HL-60 (cell line): Measurements from ENCODE around the gene MAP7D3.

Experiments
- DNase-seq, 2 experiments: peaks; one replicate each; pipeline ENCODE4 v3.0.0-alpha.2; 2010 to 2020; ENCODE audit warnings: low read depth in 1 of 2, low spot score in 1 of 2
- H3K27ac ChIP-seq: fragments of 250-450 bp; sonication (Bioruptor Pico); replicated peaks from 2 replicates; pipeline ENCODE4 v1.5.1; 2020; ENCODE audit warnings: mild to moderate bottlenecking, moderate library complexity
- H3K27me3 ChIP-seq: fragments of 250-450 bp; sonication (Bioruptor Pico); 2 replicates; pipeline ENCODE4 v1.5.1; 2021; ENCODE audit warnings: mild to moderate bottlenecking, moderate library complexity; ENCODE audit not compliant: insufficient read depth, poor library complexity, severe bottlenecking
- H3K4me3 ChIP-seq: replicated peaks from 2 replicates; pipeline ENCODE4 v1.5.1; 2011; ENCODE audit warnings: mild to moderate bottlenecking, control low read depth, low read length; ENCODE audit not compliant: insufficient read depth
- GABPA ChIP-seq: IDR thresholded peaks from 2 replicates; pipeline ENCODE4 v1.6.1; 2012; ENCODE audit warnings: low read depth
- POLR2AphosphoS5 ChIP-seq: IDR thresholded peaks from 2 replicates; pipeline ENCODE4 v1.6.1; 2012; ENCODE audit warnings: low read depth
- SPI1 ChIP-seq: IDR thresholded peaks from 2 replicates; pipeline ENCODE4 v1.6.1; 2012; ENCODE audit warnings: low read depth, mild to moderate bottlenecking, borderline replicate concordance
- TF ChIP-seq, protein P1 (sequence below): IDR thresholded peaks from one replicate; pipeline ENCODE4 v1.5.1; 2011; ENCODE audit warnings: low read length, control low read depth, inconsistent platforms; ENCODE audit not compliant: insufficient read depth
- TF ChIP-seq, protein P2 (sequence below): IDR thresholded peaks from 2 replicates; pipeline ENCODE4 v1.6.1; 2012; ENCODE audit warnings: low read depth; ENCODE audit not compliant: insufficient replicate concordance

The MAP7D3 gene

DNA sequence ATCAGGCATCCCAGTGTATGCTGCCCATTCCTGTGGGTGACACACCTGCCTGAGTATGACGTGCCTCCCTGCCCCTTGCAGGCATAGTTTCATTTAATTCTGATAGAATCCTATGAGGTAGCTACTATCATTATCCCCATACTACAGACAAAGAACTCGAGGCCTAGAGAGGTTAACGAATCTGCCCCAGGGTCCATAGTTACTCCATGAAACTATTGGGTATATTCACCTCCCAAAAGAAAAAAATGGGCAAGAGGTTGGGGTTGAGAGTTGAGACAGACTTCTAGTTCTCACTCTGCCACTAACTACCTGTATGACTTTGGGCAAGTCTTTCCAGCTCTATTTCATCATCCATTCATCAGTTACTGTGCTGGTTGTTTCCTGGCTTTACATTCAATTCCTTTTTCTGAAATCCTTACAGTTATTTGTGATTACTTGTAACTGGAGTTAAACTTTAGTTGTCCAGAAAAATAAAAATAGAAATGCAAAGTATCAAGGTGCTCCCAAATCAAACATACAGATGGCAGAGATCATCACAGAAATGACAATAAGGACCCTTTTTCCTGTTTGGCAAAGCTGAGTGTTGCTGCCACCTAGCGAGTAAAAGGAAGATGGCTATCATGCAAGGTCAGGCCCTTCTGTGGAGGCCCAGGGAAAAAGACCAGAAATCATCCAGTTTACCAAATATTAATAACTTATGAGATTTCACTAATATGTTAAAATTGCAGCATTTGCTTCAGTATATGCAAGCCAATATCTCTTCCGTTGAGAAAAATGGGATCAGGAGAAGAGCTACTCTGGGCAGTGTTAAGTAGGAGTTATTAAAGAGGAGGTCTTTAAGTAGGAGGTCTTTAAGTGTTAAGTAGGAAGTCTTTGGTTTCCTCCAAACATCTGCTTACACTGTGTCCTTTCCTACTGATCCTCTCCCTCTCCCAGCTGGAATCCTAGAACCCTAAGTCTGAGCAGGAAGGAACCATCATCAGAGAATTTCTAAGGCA is 17.1 kb upstream of the MAP7D3 start:
- H3K27me3 ChIP-seq, result no peaks in the 10 kb centered on the region
- H3K4me3 ChIP-seq, result no peak overlapping the region
- H3K27ac ChIP-seq, result no peak overlapping the region
- TF ChIP-seq GABPA (no peak), SPI1 (no peak), POLR2AphosphoS5 (no peak)
- TF ChIP-seq, protein P1, sequence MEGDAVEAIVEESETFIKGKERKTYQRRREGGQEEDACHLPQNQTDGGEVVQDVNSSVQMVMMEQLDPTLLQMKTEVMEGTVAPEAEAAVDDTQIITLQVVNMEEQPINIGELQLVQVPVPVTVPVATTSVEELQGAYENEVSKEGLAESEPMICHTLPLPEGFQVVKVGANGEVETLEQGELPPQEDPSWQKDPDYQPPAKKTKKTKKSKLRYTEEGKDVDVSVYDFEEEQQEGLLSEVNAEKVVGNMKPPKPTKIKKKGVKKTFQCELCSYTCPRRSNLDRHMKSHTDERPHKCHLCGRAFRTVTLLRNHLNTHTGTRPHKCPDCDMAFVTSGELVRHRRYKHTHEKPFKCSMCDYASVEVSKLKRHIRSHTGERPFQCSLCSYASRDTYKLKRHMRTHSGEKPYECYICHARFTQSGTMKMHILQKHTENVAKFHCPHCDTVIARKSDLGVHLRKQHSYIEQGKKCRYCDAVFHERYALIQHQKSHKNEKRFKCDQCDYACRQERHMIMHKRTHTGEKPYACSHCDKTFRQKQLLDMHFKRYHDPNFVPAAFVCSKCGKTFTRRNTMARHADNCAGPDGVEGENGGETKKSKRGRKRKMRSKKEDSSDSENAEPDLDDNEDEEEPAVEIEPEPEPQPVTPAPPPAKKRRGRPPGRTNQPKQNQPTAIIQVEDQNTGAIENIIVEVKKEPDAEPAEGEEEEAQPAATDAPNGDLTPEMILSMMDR, result peak; percentile 47
- TF ChIP-seq, protein P2, sequence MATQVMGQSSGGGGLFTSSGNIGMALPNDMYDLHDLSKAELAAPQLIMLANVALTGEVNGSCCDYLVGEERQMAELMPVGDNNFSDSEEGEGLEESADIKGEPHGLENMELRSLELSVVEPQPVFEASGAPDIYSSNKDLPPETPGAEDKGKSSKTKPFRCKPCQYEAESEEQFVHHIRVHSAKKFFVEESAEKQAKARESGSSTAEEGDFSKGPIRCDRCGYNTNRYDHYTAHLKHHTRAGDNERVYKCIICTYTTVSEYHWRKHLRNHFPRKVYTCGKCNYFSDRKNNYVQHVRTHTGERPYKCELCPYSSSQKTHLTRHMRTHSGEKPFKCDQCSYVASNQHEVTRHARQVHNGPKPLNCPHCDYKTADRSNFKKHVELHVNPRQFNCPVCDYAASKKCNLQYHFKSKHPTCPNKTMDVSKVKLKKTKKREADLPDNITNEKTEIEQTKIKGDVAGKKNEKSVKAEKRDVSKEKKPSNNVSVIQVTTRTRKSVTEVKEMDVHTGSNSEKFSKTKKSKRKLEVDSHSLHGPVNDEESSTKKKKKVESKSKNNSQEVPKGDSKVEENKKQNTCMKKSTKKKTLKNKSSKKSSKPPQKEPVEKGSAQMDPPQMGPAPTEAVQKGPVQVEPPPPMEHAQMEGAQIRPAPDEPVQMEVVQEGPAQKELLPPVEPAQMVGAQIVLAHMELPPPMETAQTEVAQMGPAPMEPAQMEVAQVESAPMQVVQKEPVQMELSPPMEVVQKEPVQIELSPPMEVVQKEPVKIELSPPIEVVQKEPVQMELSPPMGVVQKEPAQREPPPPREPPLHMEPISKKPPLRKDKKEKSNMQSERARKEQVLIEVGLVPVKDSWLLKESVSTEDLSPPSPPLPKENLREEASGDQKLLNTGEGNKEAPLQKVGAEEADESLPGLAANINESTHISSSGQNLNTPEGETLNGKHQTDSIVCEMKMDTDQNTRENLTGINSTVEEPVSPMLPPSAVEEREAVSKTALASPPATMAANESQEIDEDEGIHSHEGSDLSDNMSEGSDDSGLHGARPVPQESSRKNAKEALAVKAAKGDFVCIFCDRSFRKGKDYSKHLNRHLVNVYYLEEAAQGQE, result no peak
- DNase-seq, result peak in 1 of 2 experiments; percentile 48

DNA sequence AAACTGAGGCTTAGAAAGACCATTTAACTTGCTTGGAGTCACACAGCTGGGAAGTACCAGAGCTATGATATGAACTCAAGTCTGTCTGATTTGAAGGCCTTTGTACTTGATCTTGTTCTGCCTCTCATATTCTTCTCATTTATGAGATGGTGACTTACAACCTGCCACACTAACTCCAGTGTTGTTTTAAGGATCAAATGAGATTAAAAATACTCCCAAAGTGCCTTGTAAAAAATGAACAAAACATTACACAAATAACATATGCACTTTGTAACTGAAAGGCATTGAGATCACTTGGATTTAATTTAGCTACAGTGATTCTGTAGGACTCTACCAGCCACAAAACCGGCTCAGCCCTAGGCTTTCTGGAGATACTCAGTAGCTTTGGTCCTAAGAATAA is 15.6 kb upstream of the MAP7D3 start:
- DNase-seq, result no peak
- no peak overlapping the region for H3K4me3 ChIP-seq
- H3K27me3 ChIP-seq, result no peaks in the 10 kb centered on the region
- TF ChIP-seq GABPA (no peak), SPI1 (no peak), POLR2AphosphoS5 (no peak)
- TF ChIP-seq, protein P1, result no peak
- TF ChIP-seq, protein P2, result no peak
- no peak overlapping the region for H3K27ac ChIP-seq

DNA sequence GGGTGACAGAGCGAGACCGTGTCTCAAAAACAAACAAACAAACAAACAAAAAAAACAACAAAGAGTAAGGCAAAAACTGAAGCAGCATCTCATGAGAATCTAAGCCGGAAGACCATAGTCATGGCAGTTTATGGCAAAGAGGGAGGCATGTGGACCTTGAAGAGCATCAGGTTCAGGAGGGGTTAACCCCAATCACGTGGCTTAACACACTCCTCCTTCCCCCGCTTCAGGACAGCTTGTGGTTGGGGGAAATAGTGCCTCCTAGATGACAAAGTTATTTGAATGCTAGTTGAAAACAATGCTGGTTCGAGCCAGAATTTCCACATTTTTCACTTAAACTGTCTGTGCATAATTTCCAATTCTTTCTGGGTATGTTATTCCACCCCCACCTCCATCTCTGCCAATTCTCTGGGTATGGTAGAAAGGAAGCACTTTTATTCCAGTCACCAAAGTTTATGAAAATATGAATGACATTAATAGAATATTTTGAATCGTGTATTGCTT is 11.7 kb upstream of the MAP7D3 start:
- H3K4me3 ChIP-seq, result no peak overlapping the region
- H3K27ac ChIP-seq, result no peak overlapping the region
- H3K27me3 ChIP-seq, result no peaks in the 10 kb centered on the region
- TF ChIP-seq, protein P1, result no peak
- no peak for TF ChIP-seq SPI1
- no peak for TF ChIP-seq GABPA
- TF ChIP-seq, protein P2, result no peak
- TF ChIP-seq POLR2AphosphoS5, result no peak
- DNase-seq, result no peak
